HG03097 (cell line): ENCODE data around the gene ULK3.

ENCODE experiments used
- ATAC-seq: cut with Tn5 transposase; IDR thresholded peaks from one replicate; pipeline ENCODE4 v1.9.1; 2021; ENCODE audit not compliant: unreplicated experiment, low FRiP score

Gene ULK3

DNA sequence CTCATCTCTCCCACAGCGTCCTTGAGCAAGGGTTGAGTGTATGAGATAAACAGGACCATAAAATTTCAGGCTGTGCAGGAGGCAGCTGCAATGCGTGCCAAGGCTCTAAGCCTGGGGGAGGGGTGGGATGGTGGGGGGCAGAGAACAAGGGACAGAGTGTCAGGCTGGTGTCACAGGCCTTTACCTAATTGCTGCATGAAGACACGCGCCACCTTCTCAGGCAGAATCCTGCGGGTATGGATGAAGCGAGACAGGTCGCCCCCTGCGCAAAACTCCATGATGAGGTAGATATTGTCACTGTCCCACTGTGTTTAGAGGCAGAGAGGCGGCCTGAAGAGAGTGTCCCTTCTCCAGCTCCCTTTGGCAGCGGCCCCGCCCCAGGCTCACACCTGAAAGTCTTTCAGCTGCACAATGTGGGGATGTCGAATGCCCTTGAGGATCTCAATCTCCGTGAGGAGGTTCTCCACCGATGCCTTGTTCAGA is 1.0 kb downstream of the ULK3 start:
- ATAC-seq: no peak

DNA sequence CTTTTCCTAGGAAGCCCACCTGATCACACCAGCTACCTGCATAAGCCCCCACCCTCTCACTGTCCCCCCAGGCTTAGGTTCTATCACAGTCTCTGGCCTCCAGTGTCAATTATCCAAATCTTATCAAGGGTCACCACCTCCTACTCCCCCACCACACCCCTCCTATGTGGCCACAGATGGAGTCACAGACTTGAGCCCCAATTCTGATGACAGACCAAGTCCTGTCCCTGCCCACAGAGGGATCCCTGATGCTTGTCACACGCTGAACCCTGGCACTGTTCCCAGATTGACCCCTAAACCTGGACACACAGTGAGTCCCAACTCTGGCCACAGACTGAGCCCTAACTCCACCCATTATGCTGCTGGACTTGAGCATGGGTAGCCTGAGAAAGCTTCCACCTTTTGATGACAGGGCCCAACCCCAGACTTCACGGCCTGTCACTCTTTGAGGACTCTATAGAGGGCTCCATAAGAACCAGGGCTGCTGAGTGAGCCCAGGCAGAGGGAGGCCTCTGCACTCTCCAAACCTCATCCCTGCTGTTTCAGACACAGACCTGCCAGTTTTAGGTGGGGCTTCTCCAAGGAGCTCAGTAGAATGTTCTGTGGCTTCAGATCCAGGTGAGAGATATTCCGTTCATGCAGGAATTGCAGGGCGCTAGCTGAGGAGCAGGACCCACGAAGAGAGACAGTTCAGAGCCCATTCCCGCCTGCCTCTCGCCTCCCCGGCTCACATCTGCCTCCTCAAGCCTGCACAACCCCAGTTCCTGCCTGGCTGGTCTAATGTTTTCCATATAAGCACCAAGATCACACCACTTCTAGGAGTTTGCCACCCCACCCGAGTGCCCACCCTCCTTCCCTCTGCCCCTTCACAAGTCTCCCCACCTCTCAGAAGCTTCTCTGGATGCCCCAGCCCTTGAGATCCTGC is 1.8 kb downstream of the ULK3 start:
- ATAC-seq: no peak

DNA sequence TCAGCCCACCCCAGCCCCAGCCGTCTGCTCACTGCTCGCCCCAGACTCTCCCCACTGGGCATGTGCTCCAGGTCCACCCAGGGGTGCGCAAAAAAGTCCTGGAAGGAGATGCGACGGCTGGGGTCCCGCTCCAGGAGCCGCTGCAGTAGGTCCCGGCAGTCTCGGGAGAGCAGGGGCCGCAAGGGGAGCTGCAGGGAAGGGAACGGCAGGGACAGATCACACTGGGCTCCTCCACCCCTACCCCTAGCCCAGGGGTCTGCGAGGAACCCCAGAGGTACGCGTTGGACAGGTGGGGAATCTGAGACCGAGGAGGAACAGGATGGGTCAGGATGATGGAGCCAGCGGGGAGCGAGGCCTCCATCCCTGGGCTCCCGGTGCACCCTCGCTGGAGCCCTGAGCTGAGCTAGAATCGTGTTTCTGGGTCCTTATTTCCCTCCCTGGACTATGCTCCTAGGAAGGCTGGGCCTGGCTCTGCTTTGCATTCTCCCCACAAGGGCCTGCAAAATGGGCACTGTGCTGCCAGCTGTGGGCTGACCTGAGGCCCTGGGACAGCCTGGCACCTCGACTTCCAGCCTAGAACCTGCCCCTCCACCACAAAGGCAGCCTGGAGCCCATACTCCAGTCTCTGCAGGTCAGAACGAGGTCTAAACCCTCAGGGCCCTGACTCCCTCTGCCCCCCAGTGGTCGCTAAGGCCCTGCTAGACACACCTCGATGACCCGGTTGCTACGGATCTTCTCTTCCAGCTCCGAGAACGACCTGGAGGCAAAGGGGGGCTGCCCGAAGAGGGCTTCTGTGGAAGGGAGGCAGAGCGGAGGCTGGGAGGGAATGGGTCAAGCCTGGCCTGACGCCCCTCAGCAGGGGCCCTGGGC is 3.2 kb downstream of the ULK3 start:
- no peak for ATAC-seq

DNA sequence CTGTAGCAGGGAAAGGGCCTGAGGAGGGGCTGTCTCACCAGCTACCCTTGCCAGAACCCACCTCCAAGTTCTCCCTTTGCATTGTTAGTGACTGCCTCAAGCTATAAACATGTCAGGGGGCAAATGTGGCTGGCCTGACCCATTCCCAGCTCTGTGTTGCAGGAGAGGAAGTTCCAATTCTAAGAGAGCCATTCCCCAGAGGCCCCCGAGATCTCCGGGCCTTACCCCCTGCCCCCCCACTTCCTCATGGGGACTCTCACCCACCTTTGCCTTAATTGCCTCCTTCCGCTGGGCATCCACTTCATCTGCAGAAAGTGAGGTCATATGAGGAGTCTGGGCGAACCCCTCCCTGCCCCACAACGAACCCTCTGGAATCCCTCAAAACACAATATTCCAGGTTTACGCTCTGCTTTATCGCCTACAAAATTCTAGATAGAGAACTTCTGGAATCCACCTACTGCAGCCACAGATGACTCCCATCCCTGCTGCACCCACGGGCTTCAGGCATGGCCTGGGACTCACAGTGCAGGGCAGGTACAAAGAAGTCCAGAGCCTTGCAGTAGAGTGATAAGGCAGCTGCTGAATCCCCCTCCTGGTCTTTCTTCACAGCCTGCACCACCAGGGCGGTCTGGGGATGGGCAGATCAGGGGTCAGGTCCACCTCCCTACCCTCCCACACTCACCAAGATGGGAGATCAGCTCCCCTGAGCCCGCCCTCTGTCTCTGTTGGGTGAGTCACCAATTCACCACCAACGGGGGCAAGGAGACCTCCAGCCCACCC is 4.0 kb downstream of the ULK3 start:
- no peak for ATAC-seq

DNA sequence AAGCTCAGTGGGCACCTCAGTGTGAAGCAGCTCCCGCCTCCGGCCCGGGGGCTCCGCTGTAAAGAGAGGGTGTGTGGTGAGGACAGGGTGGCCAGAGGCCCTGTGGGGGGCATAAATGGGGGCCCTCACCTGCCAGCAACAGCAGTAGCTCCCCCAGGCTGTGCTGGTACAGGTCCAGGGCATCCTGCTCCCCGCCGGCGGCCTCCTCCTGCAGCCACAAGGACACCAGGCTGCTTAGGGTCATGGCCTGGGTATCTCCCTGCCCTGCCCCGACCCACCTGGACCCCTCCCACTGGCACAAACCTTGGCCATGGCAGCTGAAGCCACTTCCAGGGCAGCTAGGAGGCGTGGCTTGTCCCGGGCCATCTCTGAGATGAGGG is 4.8 kb downstream of the ULK3 start:
- no peak for ATAC-seq

DNA sequence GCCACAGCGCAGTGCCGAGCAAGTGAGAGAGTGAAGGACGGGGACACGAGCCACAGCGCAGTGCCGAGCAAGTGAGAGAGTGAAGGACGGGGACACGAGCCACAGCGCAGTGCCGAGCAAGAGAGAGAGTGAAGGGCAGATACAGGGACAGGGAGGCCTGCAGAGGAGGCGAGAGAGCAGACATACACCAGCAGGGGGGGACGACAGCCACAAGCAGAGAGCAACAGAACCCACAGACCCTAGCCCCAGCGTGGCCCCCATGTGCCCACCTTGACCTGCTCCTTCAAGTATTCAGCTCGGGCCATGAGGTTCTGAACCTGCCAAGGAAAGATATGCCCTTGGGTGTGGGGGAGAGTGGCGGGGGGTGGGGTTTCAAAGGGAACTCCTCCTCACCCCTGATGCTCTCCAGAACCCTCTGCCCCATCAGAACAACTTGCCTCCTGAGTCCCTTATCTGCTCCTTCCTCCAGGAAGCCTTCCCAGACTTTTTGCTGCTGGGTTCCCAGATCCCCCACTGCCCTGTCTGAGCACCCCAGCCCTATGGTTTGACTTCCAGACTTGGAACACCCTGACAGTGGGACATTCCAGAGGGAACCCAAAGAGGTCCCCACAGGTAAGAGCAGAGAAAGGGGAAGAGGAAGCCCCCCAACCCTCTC is 5.3 kb downstream of the ULK3 start:
- ATAC-seq: no peak

DNA sequence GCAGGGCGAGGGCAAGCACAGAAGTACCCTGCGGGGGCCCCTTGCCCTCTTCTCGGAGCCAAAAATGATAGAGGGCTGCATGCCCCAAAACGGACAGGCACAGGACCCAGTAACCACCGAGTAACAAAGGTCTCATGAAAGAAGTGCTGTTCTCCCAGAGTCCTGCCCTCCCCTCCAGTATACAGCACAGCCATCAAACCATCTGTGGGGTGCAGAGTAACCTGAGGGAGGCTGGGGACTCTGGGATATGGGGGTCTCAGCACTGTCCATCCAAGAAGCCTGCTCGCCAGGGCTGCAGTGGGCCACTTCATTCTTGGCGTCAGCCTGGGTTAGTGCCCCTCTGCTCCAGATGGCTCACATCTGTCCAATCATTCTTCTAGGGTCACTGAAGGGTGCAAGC is 6.1 kb downstream of the ULK3 start:
- no peak for ATAC-seq

DNA sequence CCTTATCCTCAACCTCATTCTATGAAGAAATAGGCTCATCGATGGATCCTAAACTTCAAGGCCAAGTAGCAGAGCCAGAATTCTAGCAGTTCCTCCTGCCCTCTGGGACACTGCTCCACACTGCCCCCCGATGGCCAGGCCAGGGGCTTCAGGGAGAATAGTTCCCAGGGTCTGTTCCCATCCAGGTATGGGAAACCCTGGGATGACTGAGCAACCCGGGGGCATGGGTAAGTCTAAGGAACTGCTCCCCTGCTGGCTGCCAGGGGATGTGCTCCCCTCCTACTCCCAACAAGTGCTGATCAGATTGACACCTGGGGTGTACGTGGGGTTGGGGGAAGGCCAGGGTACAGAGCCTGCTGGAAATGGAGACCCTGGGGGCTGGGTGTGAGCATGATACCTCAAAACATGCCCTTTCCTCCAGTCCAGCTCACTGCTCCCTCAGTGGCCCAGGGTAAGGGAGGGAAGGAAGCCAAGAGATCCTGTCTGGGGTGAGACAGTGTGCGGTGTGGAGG is 7.6 kb downstream of the ULK3 start:
- ATAC-seq: no peak

DNA sequence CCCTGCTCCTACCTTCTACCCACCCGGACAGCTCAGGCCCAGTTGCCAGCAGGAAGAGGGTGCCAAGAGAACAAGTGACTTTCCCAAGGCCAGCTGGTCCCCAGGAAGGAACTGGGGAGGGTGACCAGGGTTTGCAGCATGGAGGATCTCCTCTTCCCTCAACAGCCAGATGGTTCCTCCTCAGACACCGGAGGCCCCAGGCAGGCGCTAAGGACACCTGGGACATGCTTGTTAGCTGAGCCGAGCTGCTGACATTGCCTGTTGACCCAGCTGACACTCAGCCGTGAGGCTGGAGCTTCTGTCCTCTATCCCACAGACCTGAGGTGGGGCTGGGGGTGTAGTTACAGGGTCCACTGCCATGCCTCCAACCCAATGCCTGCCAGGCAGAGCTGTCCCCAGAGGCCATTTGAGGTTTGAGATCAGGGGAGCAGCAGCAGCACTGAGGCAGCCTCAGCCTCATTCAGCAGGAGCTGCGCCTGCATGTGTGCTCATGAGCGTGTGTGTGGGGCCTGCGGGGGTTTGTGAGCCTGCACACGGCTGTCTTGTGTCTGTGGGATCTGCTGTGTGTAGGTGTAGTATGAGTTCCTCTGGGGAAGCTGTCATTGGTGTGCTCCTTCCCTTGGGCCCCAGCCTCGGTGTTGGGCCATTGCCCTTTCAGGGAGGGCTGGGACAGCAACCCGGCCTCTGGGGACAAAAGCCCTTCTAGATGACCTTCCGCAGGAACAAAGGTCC is 9.4 kb downstream of the ULK3 start:
- no peak for ATAC-seq

DNA sequence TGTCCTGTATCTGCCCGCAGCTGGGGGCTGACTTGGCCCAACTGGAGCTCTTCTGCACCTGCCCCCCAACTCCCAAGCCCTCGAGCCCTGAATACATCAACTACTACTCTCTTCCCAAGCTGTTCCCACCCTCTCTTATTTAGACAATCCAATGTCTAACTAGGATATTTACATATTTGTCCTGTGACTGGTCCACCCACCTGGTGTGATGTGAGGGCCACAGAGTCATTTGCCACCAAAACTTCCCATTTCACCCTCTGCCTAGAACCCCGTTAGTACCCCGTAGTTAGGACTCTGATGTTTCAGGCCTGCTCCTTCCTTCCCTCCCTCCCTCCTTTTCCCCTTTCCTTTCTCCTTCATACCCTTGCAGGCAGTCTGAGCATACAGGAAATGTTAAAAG is 10.1 kb downstream of the ULK3 start:
- ATAC-seq: no peak

DNA sequence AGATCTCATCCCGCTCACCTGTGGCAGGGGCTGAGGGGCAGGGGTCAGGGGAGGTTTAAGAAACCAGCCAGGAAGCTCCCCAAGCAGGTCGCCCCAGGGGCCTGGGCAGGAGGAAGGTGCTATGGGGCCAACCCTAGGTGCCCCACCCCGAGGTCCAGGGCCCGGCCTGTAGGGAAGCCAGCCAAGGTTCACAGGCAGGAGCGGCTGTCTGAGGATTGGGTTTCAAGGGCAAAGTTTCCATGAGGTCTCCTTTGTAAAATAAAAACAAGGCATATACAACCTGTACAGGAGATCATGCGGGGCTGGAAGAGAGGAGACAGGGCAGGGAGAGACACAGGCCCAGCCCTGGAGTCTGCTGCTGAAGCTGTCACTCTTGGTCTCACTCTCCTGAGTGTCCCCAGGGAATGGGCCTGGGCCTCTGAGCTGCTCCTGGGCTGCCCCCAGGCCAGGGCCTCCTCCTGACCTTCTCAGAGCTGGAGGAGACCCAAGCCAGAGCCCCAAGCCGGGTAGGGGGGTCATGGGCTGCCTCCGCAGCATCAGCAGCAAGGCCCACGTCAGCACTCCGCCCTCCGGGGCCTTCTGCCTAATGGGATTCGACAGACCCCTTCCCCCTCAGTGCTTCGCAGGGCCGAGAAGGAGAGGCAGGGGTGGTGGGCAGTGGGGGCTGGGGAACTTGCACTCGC is 11.0 kb downstream of the ULK3 start:
- ATAC-seq: no peak

DNA sequence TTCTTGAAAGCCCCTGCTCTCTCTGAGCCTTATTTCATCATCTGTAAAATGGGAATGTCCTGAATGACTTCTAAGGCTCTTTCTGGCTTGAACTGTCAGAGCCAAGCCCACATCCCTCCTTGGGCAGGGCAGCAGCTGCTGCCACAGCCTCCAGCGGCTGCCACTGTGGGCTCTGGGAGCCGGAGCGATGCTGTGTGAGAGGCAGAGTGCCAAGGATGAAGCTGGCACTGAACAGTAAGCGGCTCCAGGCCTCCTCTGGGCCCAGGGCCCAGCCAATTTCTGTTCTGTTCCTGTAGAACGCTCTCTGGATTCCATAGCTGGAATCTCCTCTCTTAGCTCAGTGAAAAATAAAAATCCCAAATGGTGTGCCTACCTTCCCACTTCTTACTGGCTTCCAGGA is 12.1 kb downstream of the ULK3 start:
- ATAC-seq: no peak

DNA sequence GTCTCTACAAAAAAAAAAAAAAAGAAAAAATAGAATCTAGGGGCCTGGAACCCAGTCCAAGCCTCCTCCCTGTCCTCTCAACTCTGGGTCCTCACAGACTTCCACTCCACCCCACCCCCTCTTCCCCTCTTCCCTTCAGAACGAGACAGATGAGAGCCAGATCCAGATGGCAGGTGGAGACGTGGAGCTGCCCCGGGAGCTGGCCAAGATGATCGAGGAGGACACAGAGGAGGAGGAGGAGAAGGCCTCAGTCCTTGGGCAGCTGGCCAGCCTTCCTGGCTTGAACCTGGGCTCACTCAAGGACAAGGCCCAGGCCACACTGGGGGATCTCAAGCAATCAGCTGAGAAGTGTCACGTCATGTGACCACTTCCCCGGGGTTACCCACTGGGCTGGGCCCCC is 13.0 kb downstream of the ULK3 start:
- ATAC-seq: no peak

DNA sequence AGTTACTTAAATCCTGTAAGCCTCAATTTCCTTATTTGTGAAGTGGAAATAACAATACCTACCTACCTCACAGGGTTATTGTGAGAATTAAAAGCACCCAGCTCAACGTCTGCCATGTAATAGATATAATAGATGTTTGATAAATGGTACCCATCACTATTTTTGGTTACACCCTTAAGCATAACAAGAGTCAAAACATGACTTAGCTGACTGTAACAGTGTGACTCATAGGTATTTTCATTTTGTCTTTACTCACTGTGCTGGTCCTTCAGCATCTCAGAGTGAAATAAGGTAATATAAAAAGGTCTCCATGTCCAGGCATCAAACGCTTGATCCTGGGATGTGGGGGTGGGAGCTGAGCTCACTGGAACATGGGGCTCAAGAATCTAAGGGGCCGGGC is 13.5 kb downstream of the ULK3 start:
- no peak for ATAC-seq

DNA sequence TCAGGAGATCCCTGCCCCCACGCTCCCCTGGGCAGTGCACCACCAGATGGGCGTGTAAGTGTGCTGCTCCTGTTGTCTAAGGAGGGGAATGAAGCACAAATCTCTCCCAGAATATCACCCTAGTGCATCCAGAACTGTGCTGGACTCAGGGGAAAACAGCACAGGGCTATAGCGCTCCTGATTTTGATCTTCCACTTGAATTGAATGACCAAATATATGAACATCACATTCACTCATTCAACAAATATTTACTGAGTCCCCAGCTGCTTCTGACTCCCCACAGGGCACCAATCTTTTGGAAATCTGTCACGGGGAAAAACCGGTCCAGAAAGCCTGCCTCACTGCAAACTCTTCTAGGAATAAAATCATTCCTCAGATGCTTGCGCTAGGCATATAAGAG is 14.1 kb downstream of the ULK3 start:
- ATAC-seq: no peak

DNA sequence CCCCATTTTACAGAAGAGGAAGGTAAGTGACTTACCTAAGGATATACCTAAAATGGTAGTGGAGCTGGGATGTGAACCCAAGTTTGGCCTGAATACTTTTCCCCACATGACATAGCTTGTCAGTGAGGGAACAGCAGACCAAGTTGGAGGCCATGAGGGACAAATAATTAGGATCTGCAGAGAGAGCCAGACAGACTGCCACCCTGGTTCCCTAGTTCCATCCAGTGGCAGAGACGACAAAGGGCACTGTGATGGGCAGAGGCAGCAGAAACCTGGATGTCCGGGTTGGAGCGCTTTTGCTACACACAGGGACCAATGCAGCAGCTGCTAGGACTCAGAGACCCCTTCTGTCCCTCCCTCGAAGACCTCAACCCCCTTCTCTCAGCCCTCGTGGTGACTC is 15.3 kb downstream of the ULK3 start:
- ATAC-seq: no peak

DNA sequence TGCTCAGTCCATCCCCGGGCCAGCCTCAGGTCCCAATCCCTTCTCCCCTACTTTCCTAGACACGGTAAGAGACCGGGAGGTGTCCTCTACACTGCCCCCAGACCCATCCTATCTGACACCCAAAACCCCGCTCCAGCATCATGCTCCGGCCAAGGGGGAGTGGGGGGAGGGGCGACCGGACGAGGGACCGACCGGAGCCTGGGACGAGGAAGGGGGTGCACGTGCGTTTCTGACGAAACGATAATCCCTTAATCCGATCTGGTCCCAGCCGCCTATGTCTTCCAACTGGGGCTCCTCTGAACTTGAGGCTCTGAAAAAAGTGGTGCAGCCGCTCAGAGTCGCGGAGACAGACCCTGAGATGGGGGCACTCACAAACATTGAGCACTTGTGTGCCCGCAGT is 16.0 kb downstream of the ULK3 start:
- no peak for ATAC-seq

DNA sequence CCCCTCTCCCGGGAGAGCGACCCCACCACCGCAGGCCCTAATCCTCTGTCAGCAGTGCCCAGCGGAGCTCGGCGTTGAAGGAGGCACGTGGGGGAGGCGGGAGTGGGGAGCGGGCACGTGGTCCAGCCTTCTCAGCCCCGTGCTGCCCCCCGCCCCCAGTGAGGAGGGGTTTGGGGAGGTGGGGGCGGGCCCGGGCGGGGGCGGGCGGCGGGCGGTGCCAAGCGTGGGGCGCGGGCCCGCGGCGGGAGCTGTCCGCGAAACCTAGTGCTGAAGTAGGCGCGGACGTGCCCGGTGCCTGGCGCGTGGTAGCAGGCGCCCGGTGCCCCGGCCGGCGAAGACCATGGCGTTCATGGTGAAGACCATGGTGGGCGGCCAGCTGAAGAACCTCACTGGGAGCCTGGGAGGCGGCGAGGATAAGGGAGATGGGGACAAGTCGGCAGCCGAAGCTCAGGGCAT is 16.6 kb downstream of the ULK3 start, which contains the start of gene CPLX3:
CPLX3 (plus strand) TSS at position 264 of the 456 bp plus-strand sequence; CDS start at position 341, 77 bp downstream.
- no peak for ATAC-seq

DNA sequence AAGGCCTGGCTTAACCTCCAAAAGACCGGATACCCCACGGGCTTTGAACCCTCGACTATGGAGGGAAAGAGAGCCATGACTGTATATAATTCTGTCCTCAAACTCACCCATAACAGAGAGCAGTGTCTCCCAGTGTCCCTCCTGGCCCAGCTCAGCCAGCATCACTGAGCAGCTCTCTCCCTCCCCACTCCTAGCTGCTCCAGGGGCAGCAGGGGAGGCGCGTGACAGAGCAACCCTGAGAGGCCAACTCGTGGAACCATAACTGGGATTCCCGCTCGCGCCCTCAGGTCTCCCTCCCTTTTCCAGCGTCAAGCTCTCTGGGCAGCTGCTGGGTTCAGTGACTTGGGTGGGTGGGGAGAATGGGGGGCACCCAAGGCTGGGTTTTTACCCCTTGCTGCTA is 17.1 kb downstream of the ULK3 start:
- ATAC-seq: no peak
